NCI-H2107 treated with DMSO at 0.1 percent for 48 hours (cell line): ENCODE results near the gene ENAM.
A peak's percentile ranks its signal among the peaks of the same experiment; 100 is the strongest.
"Not testable (repeated sequence)": the region's sequence is repeated elsewhere in the genome, so short reads cannot be mapped to it uniquely, and the experiment has no call there.

Source experiments
- DNase-seq: peaks from one replicate; lab custom pipeline; 2025; ENCODE audit not compliant: unreplicated experiment; lab: John Stamatoyannopoulos, UW

ENAM gene

GRCh38 chr4:70629469-70630090 is 1.0 kb downstream of the ENAM start:
- DNase-seq: no peak

- DNase-seq: no peak
Observed at GRCh38 chr4:70630162-70630561, 1.6 kb downstream of the ENAM start.

- no peak for DNase-seq
Observed at GRCh38 chr4:70632028-70632427, 3.5 kb downstream of the ENAM start.

GRCh38 chr4:70634482-70634881 is 5.9 kb downstream of the ENAM start:
- no peak for DNase-seq

GRCh38 chr4:70637239-70637913 is 8.8 kb downstream of the ENAM start:
- peak; percentile 47 for DNase-seq

GRCh38 chr4:70640192-70640591 is 11.6 kb downstream of the ENAM start:
- DNase-seq: no peak

GRCh38 chr4:70650741-70651140 is 22.2 kb downstream of the ENAM start:
- DNase-seq: not testable (repeated sequence)

GRCh38 chr4:70651864-70652506 is 23.4 kb downstream of the ENAM start:
- peak; percentile 51 for DNase-seq

- no peak for DNase-seq
Observed at GRCh38 chr4:70654605-70655011, 26.1 kb downstream of the ENAM start.

GRCh38 chr4:70657326-70657725 is 28.8 kb downstream of the ENAM start:
- DNase-seq: no peak

- no peak for DNase-seq
Observed at GRCh38 chr4:70658418-70658817, 29.9 kb downstream of the ENAM start.

GRCh38 chr4:70660106-70660505 is 31.6 kb downstream of the ENAM start:
- DNase-seq: no peak

- DNase-seq: not testable (repeated sequence)
Observed at GRCh38 chr4:70661309-70661922, 32.9 kb downstream of the ENAM start.

- no peak for DNase-seq
Observed at GRCh38 chr4:70666369-70666768, 37.8 kb downstream of the ENAM start, which contains the start of gene JCHAIN. Gene JCHAIN (minus strand): TSS chr4:70666508. CDS start chr4:70666490, 18 bp downstream.

- DNase-seq: no peak
Observed at GRCh38 chr4:70667740-70668535, 39.4 kb downstream of the ENAM start.

- DNase-seq: no peak
Observed at GRCh38 chr4:70670332-70671014, 41.9 kb downstream of the ENAM start.

- no peak for DNase-seq
Observed at GRCh38 chr4:70671091-70671490, 42.5 kb downstream of the ENAM start.

- DNase-seq: no peak
Observed at GRCh38 chr4:70674191-70674590, 45.6 kb downstream of the ENAM start.

- DNase-seq: no peak
Observed at GRCh38 chr4:70674731-70675130, 46.2 kb downstream of the ENAM start.

GRCh38 chr4:70676554-70677090 is 48.1 kb downstream of the ENAM start:
- no peak for DNase-seq
